ENCODE data around the gene PKN1.

The PKN1 gene

DNA sequence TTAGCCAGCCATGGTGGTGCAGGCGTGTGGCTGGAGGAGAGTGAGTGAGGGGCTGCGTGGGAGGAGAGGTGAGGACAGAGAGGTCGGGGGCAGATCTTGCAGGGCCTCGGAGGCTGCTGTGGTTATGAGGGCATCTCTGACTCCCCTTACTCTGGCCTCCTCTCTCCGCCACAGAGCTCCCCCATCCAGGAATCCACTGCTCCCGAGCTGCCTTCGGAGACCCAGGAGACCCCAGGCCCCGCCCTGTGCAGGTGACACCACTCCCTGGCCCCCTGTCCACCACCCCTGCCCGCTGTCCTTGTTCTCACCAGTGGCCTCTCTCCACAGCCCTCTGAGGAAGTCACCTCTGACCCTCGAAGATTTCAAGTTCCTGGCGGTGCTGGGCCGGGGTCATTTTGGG lies 34.3 kb downstream of the PKN1 start:
- DNase-seq (ENCODE audit: low read depth) = no peak

DNA sequence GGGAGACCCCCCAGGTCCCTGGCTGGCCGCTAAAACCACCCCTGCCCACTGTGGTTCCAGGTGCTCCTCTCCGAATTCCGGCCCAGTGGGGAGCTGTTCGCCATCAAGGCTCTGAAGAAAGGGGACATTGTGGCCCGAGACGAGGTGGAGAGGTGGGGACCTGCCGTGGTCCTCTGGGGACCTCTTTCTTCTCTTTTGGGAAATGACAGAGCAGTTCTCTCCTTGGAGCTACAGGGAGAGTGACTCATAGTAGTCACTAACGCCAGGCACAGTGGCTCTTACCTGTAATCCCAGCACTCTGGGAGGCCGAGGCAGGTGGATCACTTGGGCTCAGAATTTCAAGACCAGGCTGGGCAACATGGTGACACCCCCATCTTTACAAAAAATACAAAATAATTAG lies 34.7 kb downstream of the PKN1 start:
- DNase-seq (ENCODE audit: low read depth) = peak; percentile 52

DNA sequence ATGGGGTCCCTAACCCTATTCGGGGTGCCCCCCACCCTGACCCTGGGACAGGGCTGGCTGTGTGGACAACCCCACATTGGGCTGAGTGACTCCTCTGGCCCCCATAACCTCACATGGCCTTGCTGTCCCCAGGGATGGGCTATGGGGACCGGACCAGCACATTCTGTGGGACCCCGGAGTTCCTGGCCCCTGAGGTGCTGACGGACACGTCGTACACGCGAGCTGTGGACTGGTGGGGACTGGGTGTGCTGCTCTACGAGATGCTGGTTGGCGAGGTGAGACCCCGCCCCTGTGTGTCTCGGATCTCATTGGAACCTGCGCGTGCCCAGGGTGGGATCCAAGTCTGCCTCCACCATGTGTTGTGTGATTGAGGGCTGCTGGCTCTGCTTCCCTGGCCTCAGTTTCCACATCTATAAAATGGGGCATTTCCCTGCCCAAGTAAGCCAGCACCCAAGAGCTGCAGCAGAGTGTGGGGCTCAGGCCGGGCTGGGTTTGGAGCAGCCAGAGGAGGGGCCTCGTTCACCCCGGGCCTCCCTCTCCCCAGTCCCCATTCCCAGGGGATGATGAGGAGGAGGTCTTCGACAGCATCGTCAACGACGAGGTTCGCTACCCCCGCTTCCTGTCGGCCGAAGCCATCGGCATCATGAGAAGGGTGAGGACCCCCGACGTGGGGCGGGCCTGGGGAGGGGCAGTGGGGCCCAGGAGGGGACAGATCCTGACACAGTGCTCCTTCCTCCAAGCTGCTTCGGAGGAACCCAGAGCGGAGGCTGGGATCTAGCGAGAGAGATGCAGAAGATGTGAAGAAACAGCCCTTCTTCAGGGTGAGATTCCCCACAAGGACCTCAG lies 37.1 kb downstream of the PKN1 start:
- DNase-seq (ENCODE audit: low read depth) = no peak

DNA sequence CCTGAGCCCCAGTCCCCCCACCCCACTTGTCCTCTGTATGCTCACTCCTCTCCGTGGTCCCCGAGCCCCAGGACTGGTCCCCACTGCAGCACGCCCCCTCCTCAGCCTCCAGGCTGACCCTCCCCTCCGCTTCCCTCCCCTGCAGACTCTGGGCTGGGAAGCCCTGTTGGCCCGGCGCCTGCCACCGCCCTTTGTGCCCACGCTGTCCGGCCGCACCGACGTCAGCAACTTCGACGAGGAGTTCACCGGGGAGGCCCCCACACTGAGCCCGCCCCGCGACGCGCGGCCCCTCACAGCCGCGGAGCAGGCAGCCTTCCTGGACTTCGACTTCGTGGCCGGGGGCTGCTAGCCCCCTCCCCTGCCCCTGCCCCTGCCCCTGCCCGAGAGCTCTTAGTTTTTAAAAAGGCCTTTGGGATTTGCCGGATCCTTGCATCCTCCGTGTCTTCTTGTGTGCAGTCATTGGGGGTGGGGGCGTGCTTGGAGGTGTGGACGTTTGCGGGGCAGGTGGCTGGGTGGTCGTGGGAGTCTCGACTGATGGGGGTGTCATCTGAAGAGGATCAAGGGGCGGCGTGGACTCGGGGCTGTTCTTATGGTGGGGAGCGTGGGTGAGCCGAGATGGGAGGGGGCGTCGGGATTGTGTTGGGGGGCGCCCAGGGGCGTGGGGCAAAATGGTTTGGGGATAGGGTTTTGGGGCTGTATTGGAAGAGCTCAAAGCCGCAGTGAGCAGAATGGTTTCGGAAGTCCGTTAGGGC lies 38.5 kb downstream of the PKN1 start:
- DNase-seq (ENCODE audit: low read depth) = no peak

DNA sequence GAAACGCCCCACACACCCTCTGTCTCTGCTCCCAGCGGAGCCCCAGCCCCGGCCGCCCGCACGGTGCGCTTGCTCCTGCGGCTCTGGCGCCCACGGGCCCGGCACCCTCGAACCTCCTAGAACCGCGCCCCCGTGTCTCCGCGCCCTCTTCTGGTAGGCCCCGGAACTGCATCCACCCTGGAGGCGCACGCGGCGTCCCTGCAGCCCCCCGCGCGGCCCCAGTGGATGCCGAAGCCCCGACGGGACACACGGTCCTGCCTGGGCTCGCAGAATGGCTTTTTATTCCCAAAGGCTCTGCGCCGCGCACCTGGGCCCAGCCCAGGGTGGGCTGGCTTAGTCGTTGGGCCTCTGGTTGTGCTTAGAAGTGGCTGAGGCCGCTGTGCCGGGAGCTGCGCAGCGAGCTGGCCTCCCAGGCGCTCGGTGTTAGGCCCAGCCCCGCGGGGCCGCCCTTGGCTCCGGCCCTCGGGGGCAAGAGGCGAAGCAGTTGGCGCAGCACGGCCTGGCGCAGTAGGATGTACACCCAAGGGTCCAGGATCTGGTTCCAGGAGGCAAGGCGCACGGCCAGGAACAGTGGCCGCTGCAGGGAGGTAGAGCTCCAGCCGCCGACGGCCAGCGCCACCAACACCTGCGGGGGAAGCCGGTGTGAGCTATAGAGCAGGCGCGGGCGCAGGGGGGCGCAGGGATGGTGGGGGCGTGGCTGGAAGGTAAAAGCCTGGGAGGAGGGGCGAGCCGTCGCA lies 39.3 kb downstream of the PKN1 start:
- peak; percentile 73 for DNase-seq (ENCODE audit: low read depth)

DNA sequence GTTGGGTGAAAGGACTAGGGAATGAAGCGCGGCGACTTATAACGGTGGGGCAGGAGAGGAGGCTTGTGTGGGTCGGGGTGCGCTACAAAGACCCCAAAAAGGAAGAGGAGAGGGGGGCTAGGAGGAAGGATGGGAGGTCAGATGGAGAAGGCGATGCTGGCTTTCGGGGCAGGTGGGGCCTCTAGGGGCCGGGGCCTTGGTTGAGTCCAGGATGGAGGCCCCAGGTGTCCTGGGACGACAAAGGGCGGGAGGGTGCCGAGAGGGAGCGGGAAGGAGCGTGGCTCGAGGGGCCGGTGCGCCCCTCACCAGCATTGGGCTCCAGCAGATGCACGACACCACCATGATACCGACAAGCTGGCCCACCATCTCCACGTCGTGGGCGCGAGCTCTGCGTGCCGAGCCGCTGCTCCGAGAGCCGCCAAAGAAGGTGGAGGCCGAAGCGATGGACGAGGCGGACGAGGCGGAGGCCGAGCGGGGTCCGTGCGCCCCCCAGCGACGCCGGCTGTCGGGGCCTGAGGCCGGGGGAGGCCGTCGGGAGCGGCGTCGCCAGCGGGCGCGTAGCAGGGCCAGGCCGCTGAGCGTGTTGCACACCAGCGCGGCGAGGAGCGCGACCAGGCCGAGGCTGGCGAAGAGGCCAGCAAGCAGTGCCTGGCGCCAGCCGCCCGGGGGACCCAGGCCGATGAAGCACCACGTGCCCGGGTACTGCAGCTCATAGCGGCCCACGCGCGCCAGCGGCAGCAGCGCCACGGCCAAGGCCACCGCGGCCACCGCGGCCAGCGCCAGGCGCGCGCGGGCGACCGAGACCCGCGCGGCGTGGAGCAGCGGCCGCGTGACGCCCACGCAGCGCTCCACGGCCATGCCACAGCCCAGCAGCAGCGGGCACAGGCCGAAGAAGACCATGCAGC lies 40.2 kb downstream of the PKN1 start:
- no peak for DNase-seq (ENCODE audit: low read depth)

DNA sequence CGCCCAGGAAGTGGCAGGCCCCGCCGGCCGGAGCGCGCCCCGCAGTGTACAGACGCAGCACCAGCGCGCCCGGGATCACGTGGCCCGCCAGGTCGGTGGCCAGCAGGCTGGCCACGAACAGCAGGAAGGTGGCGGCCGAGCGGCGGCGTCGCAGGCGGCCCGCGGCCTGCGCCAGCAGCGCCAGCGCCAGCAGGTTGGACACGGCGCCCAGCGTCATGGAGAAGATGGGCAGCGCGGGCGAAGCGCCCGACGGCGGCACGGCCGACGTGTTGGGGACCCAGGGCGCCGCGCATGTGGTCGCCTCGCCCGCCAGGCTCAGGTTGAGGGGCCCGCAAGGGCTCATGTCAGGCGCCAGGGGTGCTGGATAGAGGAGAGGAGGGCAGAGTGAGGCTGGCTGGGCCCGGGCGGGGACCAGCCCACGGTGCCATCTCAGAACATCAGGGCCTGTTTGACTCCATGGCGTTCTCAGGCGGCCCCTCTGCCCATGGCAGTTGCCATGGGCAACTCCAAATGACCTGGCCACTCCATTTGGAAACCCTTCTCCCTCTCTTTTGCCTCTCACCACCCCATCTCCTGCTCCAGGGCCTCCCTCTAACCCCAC lies 41.0 kb downstream of the PKN1 start:
- DNase-seq (ENCODE audit: low read depth) = no peak

DNA sequence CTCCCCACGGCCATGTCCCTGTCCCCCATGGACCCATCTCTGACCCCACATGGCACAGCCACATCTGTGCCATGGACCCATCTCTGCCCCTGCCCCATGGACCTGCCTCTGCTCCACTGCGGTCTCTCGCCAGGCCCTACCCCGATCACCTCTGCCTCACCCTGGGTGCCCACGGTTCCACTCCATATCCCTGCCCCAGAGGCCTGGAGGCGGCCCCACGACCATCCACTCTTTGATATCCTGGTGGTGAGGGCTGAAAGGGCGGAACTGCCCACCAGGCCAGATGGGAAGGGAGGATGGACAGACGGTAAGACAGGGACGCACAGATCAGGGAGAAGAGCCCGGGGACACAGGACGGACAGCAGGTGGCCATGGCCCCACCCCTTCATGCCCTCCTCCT lies 41.7 kb downstream of the PKN1 start:
- DNase-seq (ENCODE audit: low read depth) = no peak

DNA sequence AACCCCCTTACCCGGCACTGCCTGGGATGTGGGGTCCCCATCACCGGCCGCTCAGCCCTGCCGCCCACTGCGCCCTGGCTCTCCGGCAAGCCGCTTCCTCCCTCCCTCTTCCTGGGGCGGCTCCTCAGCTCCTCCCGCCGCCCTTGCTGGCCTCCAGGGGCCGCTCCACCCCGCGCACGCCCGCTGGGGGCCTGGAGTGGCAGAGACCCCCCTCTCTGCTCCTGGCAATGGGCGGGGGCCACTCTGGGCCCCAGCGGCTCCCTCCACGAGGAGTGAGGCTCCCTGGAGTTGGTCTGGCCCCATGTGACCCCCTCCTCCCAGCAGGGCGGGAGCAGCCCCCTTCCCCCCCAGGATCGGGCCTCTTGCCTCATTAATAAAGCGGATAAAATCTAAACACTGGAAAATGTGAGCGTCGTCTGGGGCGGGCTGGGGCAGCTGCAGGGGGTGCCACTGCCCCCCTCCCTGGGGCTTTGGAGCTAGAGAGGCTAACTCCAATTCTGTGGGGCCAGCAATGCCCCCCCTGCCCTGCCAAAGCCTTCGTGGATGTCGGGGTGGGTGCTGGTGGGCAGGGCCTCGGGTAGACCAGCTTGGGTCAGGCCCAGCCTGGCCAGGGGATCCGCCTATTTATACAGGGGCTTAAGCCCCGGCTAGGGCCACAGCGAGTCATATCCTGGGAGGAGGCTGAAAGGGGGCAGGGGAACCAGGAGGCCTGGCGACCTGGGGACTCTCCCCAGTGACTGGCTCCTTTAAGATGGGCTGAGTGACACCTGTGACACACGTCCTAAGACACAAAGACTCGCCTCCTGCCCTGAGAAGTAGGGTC lies 42.4 kb downstream of the PKN1 start, which contains the start of gene PTGER1:
Gene PTGER1, minus strand, starts transcription at position 104 of the 823 bp plus-strand sequence. CDS start 1,034 bp downstream, outside the sequence.
- peak; percentile 62 for DNase-seq (ENCODE audit: low read depth)

DNA sequence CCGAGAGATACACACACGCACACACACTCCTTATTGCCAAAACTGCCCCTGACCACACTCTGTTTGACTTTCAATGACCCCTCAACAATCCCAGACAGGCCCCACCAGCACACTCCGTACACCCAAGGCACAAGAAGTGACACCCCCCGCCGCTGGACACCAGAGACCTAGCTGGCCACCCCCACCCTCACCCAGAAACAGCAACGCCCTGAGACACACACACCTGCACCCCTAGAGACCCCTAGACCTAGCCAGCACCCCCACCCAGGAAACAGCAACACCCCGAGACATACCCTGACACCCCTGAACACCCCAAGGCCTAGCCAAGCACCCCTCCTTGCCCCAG lies 43.2 kb downstream of the PKN1 start:
- no peak for DNase-seq (ENCODE audit: low read depth)

DNA sequence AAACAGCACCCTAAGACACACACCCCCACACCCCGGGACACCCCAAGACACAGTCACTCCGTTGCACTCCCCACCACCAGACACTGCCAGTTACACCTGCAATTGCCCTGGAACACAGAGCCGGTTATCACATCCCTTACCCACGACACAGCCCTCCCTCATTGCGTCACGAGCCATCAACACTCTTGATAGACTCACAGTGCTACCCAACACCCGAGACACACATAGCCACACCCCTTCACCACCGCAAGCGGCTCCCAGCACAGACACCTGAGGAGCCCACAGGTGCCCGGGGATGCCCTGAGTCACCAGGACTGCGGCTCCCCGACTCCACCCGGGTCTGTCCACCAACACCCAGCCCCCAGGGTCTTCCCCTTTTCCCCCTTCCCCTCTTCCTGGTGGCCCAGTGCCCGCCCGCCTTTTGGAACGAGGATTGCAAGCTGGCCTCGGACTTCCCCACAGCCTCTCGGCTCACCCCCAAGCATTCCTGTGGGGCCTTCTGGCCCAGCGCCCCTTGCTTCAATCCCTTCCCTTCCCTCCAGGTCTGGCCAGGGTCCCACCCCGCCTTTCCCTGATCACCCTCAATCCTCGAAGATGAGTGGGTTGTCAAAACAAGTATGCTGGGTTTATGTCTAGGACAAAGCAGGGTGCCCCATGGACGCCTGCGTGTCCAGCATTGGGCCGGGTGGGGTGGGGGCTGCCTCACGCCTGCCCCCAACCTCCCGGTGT lies 43.7 kb downstream of the PKN1 start:
- peak; percentile 61 for DNase-seq (ENCODE audit: low read depth)

DNA sequence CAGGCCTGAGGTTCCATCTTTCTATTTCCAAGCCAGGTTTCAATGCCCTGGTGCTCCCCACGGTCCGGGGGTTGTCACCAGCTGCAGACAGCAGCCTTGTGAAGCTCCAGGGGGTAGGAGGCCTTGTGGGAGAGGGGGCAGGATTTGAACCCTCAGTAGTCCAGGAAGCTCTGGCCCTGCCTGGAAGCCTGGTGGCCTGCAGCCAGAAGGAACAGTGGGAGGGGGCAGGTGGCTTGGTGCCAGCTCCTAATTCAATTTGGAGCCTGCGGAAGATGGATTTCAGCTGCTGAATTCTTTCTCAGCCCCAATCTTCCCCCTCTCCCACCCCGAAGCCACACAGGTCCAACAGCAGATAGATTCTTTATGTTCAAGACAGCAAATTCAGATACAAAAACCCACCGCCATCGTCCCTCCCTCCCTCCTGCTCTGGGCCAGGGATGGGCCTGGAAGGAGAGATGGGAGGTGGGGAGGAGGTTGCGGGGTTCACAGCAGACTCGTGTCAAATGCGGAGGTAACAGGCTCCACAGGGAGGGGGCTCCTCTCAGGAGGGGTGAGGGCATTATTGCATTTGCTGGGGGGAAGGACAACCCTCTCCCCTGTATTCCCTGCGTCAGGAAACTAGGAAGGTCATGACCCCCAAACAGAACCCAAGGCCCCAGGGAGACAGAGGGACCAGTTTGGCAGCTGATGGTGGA lies 44.5 kb downstream of the PKN1 start:
- no peak for DNase-seq (ENCODE audit: low read depth)

DNA sequence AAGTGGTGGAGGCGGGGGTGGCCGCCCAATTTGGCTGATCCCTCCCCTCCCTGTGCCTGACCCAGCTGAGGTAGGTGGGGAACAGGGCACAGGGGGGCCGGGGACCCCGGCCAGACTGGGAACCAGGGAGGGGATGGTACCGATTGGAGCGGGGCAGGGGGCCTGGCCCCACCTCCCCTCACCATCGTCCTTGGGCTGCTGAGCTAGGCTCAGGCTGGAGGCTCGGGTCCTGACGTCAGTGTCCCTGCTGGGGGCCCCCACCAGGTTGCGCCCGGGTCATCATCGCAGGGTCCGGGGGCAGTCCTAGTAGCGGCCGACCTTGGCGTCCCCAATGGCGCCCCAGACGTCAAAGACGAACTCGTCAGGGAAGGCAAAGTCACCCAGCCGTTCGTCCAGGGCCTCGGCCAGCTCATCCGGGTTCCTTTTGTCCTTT lies 45.0 kb downstream of the PKN1 start:
- no peak for DNase-seq (ENCODE audit: low read depth)

DNA sequence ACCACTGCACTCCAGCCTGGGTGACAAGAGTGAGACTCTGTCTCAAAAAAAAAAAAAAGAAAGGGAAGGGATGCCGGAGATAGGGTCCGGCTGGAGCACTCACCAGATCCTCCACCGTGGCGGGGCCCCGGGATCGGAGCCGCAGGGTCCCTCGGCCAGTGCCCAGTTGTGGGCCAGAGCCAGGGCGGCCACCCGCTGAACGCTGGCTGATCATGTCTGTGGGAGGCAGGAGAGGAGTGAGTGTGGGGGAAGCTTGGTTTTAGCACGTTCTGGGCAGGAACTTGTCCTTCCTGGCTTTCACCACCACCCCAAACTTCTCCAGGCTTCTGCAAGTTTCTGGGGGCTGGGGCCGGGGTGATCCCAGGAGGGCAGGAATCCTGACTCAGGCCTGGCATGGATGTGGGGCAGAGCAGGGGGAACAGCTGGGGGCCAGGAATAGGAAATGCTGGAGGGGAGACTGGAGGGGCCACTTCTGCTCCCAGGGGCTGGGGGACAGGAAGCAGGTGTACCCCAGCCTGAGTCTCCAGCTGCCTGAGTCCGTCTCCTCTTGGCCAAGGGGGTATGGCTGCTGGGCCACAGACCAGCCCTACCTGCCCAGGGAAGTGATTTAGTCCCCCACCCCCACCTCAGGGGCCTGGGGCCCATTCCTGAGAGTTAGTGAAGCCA lies 46.3 kb downstream of the PKN1 start:
- no peak for DNase-seq (ENCODE audit: low read depth)

DNA sequence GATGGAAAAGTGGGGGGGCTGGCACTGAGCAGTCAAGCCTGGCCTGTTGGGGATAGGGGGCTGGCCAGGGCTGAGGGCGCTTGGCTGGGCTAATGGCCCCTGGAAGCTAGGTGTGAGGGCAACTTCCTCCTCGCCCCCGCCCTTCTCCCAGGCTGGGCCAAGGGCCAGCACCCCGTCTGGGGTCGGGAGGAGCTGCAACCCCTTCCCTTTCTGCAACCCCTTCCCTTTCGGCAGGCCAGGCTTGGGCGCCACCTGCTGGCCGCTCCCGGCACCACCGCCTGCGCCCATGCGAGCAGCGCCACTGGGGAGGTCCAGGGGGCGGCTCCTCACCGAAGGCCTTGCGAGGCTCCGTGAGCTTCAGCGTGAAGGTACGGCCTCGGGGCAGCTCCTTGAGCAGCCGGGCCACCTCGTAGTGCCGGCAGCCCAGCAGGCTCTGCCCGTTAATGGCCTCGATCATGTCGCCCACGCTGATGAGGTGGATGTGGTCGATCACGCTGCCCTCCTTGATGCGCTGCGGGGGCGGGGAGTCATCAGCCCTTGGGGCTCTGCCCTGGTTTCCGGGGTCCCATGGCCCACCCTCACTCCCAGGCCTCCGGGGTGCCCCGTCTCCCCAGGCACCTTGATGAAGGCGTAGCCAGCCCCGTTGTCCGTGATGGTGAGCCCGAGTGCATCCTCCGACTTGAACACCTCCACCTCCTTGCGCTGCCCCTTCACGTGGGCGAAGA lies 47.0 kb downstream of the PKN1 start:
- no peak for DNase-seq (ENCODE audit: low read depth)

DNA sequence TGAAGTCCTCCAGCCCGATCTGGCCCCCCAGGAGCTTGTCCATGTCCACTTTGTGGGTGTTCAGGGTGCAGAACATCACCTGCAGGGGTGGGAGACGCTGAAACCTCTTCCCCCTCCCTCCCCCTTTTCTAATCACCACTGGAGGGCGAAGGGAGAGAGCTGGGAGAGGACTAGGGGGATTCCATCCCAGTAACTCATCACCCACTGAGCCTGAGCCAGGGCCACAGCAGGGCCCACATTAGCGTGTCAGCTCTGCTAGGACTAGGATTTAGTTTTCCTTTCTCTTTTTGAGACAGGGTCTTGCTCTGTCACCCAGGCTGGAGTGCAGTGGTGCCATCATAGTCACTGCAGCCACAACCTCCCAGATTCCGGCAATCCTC lies 47.6 kb downstream of the PKN1 start:
- DNase-seq (ENCODE audit: low read depth) = peak; percentile 64

DNA sequence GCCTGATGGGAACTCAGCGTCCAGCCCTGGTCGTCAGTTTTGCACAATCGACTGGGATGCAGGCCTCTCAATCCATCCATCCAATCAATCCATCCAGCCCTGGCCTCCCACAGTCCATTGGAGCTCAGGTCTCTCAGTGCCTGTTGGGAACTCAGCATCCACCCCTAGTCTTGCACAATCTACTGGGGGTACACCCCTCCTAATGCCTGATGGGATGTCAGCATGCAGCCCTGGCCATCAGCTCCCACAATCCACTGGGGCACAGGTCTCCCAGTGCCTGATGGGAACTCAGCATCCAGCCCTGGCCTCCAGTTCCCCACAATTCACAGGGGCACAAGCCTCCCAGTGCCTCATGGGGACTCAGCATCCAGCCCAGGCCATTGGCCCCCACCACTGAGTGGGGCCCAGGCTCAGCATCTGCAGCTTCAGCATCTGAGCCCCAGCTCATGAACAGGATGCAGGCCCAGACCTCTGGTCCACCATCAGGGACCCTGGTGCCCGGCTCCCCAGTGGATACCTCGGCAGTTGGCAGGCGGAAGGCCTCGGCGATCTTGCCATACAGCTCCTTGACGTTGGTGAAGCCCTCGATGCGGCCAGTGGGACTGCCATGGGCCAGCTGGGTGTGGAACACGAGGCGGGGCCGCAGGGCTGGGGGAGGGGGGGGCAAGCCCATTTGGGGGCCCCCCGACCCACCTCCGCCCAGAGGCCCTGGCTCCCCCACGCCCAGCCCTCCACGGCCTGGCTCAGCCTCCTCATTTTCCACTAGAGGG lies 49.3 kb downstream of the PKN1 start:
- no peak for DNase-seq (ENCODE audit: low read depth)
